ENCODE measurements around the gene SPRN.

SPRN gene

GRCh38 chr10:133422223-133422806 lies 2.1 kb downstream of the SPRN start:
- Histone ChIP-seq H3K4me2 (ENCODE audit: low read depth, low read length, poor library complexity, severe bottlenecking) (no peak overlapping the region), H3K27me3 (ENCODE audit: insufficient read depth, low read length, poor library complexity, severe bottlenecking) (no peaks in the 10 kb centered on the region), H3K9me2 (replicated peaks; ENCODE audit: low read depth, low read length) (no peaks in the 10 kb centered on the region), H3K4me1 (ENCODE audit: insufficient read depth, low read length, poor library complexity, severe bottlenecking) (no peaks in the 10 kb centered on the region), H3K4me3 (ENCODE audit: low read length, poor library complexity, severe bottlenecking) (no peak overlapping the region), H3K9ac (ENCODE audit: low read depth, low read length, poor library complexity, severe bottlenecking) (no peak overlapping the region), H3K36me3 (ENCODE audit: insufficient read depth, low read length) (peaks cover 6% of the 10 kb centered on the region; the same call in 1 of the 2 replicates), H2AFZ (ENCODE audit: low read length) (no peak overlapping the region), H3K79me2 (ENCODE audit: insufficient read depth, low read length) (no peaks in the 10 kb centered on the region), H3K9me3 (ENCODE audit: insufficient read depth, low read depth, low read length) (no peaks in the 10 kb centered on the region), H3F3A (ENCODE audit: low read depth) (no peaks in the 10 kb centered on the region), H4K20me1 (ENCODE audit: insufficient read depth, low read length, poor library complexity, severe bottlenecking) (no peaks in the 10 kb centered on the region)
- TF ChIP-seq EZH2phosphoT487 (IDR thresholded peaks at IDR 0.05; ENCODE audit: borderline replicate concordance) (no peak), CTCF (conservative IDR thresholded peaks at IDR 0.05; ENCODE audit: low read length) (no peak)

- no peaks in the 10 kb centered on the region for H3K9me2 ChIP-seq (replicated peaks; ENCODE audit: low read depth, low read length)
- H3F3A ChIP-seq (ENCODE audit: low read depth): no peaks in the 10 kb centered on the region
- no peaks in the 10 kb centered on the region for H3K27me3 ChIP-seq (ENCODE audit: insufficient read depth, low read length, poor library complexity, severe bottlenecking)
- H3K9me3 ChIP-seq (ENCODE audit: insufficient read depth, low read depth, low read length): no peaks in the 10 kb centered on the region
- H3K9ac ChIP-seq (ENCODE audit: low read depth, low read length, poor library complexity, severe bottlenecking): no peak overlapping the region
- TF ChIP-seq EZH2phosphoT487 (IDR thresholded peaks at IDR 0.05; ENCODE audit: borderline replicate concordance) (no peak), CTCF (conservative IDR thresholded peaks at IDR 0.05; ENCODE audit: low read length) (no peak)
- peaks cover 6% of the 10 kb centered on the region; the same call in 1 of the 2 replicates for H3K36me3 ChIP-seq (ENCODE audit: insufficient read depth, low read length)
- H3K4me3 ChIP-seq (ENCODE audit: low read length, poor library complexity, severe bottlenecking): no peak overlapping the region
- no peak overlapping the region for H2AFZ ChIP-seq (ENCODE audit: low read length)
- no peaks in the 10 kb centered on the region for H3K79me2 ChIP-seq (ENCODE audit: insufficient read depth, low read length)
- no peak overlapping the region for H3K4me2 ChIP-seq (ENCODE audit: low read depth, low read length, poor library complexity, severe bottlenecking)
- no peaks in the 10 kb centered on the region for H4K20me1 ChIP-seq (ENCODE audit: insufficient read depth, low read length, poor library complexity, severe bottlenecking)
- H3K4me1 ChIP-seq (ENCODE audit: insufficient read depth, low read length, poor library complexity, severe bottlenecking): no peaks in the 10 kb centered on the region
Observed at GRCh38 chr10:133421336-133422222, 2.8 kb downstream of the SPRN start.

GRCh38 chr10:133420579-133420978 lies 3.8 kb downstream of the SPRN start:
- H3K4me1 ChIP-seq (ENCODE audit: insufficient read depth, low read length, poor library complexity, severe bottlenecking): no peaks in the 10 kb centered on the region
- H3K9me2 ChIP-seq (replicated peaks; ENCODE audit: low read depth, low read length): no peaks in the 10 kb centered on the region
- no peaks in the 10 kb centered on the region for H3K27me3 ChIP-seq (ENCODE audit: insufficient read depth, low read length, poor library complexity, severe bottlenecking)
- no peaks in the 10 kb centered on the region for H3K79me2 ChIP-seq (ENCODE audit: insufficient read depth, low read length)
- no peak overlapping the region for H3K9ac ChIP-seq (ENCODE audit: low read depth, low read length, poor library complexity, severe bottlenecking)
- H3K36me3 ChIP-seq (ENCODE audit: insufficient read depth, low read length): peaks cover 8% of the 10 kb centered on the region; the same call in 1 of the 2 replicates
- H2AFZ ChIP-seq (ENCODE audit: low read length): no peak overlapping the region
- no peaks in the 10 kb centered on the region for H4K20me1 ChIP-seq (ENCODE audit: insufficient read depth, low read length, poor library complexity, severe bottlenecking)
- H3K9me3 ChIP-seq (ENCODE audit: insufficient read depth, low read depth, low read length): no peaks in the 10 kb centered on the region
- H3K4me3 ChIP-seq (ENCODE audit: low read length, poor library complexity, severe bottlenecking): no peak overlapping the region
- H3K4me2 ChIP-seq (ENCODE audit: low read depth, low read length, poor library complexity, severe bottlenecking): no peak overlapping the region
- H3F3A ChIP-seq (ENCODE audit: low read depth): no peaks in the 10 kb centered on the region
- TF ChIP-seq CTCF (conservative IDR thresholded peaks at IDR 0.05; ENCODE audit: low read length) (no peak), EZH2phosphoT487 (IDR thresholded peaks at IDR 0.05; ENCODE audit: borderline replicate concordance) (no peak)
